Stimulated activated CD4-positive, alpha-beta T cell treated with anti-CD3 and anti-CD28 coated beads, Interleukin-4, amount 100 ng/mL, for 1 hour (primary cell): Measurements from ENCODE around the gene UACA.
"Not testable (repeated sequence)": the region's sequence is repeated elsewhere in the genome, so short reads cannot be mapped to it uniquely, and the experiment has no call there.

Experiments
- DNase-seq: peaks from one replicate; pipeline ENCODE4 v3.0.0-alpha.2; 2020

Gene UACA, protein sequence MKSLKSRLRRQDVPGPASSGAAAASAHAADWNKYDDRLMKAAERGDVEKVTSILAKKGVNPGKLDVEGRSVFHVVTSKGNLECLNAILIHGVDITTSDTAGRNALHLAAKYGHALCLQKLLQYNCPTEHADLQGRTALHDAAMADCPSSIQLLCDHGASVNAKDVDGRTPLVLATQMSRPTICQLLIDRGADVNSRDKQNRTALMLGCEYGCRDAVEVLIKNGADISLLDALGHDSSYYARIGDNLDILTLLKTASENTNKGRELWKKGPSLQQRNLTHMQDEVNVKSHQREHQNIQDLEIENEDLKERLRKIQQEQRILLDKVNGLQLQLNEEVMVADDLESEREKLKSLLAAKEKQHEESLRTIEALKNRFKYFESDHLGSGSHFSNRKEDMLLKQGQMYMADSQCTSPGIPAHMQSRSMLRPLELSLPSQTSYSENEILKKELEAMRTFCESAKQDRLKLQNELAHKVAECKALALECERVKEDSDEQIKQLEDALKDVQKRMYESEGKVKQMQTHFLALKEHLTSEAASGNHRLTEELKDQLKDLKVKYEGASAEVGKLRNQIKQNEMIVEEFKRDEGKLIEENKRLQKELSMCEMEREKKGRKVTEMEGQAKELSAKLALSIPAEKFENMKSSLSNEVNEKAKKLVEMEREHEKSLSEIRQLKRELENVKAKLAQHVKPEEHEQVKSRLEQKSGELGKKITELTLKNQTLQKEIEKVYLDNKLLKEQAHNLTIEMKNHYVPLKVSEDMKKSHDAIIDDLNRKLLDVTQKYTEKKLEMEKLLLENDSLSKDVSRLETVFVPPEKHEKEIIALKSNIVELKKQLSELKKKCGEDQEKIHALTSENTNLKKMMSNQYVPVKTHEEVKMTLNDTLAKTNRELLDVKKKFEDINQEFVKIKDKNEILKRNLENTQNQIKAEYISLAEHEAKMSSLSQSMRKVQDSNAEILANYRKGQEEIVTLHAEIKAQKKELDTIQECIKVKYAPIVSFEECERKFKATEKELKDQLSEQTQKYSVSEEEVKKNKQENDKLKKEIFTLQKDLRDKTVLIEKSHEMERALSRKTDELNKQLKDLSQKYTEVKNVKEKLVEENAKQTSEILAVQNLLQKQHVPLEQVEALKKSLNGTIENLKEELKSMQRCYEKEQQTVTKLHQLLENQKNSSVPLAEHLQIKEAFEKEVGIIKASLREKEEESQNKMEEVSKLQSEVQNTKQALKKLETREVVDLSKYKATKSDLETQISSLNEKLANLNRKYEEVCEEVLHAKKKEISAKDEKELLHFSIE (N-terminal part only)

DNA sequence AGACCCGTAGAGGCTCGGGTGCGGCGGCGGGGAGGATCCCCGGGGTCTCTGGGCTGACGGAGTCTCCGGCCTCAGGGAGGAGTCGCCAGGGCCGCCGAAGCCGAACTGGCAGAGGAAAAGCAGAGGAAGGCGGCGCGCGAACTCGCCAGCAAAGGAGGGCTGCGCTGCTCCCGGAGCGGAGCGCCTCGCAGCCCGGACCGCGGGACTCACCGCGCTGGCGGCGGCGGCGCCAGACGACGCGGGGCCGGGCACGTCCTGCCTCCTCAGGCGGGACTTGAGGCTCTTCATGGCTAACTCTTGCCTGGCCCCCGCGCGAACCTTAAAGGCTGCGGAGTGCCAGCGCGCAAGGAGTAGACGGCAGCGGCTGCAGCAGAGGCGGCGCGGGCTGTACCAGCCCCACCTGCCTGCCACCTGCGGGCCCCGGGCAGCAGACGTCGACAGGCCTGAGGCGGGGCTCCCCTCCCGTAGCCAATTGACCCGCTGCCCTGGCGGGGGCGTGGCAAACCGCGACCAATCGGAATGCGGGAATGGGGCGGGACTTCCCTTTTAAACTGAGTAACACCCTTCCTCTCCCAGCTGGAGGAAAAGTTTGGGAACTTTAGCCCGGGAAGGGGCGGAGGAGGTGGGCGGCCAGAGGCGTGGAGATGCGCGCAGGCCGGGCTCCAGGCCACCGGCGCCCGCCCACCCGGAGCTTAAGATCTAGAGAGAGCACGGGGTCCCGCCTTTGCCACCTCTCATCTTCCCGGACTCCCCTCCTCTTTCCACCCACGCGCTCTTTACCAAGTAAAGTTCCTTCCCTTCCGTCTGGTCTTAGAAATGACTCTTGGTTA, at the start of gene UACA:
Gene UACA (minus strand): TSS at position 439 of the 830 bp plus-strand sequence. CDS start 151 bp downstream, at position 288.
- peak; percentile 76 for DNase-seq

DNA sequence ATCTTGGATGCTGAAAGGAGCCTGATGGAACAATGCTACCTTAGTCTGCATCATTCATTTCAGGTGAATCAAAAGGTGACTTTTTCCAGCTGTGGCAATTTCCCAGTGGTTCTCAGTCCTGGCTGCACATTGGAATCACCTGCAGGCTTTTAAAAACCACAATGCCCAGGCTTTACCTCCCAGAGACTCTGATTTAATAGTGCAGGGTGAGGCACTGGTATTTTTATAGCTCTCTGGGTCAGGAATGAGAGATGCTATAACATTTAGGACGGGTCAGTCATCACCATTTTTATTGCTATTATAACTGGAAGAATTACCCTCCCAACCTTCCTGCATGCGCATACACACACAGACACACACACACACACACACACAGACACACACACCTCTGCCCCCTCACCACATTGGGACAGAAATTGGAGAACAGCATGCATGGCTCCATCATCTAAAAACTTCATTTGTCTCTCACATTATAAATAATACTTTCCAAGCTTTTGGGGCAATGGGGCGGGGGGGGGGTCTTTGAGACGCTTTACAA, 49.5 kb upstream of the UACA start:
- no peak for DNase-seq

DNA sequence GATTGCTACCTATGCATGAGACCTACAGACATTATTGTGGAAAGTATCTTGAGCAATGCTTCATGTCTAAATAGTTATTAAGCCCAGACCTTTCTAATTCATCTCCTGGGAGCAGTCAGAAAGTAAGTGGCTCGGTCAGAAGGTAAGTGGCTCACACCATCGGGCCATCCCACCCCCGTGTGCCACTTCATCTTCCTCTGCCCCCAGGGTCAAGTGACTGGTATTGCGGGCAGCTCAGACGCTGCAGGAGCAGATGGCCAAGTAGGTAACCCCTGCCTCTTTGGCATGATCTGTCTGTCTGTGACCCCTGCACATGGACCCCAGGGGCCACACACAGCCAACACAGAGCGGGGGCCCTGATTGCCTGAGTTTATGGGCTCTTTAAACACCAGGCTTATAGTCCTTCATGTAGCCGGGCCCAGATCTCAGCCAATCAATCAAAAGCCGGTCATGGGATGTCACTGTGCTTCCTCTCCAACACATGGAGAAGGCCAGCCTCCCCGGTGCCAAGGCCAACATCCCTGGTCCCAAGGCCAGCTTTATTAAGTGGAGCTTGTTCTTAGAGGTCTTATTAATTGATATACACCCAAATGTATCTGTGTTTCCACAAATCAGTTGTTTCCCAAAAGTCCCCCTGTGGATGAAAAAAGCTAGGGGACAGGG, 47.7 kb upstream of the UACA start:
- DNase-seq: no peak

DNA sequence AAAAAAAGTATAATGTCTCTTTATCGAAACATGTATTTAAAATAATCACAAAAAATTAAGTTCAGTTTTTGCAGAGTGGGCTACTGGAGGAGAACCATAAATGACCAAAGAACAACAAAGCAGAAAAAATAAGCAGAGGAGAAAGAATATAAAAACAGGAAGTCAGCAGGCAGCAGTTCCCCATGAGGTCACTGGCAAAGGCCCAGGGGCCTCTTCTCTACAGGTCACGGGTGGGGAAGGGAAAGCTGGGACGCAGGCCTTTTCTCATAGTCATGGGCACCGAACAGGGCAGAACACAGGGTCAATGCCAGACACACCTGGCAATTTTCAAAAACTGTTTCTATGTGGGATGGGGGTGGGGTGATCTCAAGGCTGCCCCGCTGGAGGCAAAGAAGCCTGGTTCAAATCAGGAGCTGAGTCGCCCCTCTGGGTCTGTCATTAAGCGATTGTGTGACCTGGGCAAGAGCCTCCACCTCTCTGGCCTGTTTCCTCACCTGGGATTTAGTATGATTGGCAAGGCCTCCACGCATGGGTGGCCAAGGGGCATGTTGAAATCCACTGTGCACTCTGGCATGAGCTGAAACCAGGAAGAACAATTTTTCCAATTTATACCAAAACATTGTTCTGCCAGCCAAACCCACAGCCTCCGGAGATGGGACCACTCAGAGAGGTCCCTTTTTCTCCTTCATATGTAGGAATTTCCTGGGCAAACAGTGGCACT, 43.8 kb upstream of the UACA start:
- DNase-seq: no peak

DNA sequence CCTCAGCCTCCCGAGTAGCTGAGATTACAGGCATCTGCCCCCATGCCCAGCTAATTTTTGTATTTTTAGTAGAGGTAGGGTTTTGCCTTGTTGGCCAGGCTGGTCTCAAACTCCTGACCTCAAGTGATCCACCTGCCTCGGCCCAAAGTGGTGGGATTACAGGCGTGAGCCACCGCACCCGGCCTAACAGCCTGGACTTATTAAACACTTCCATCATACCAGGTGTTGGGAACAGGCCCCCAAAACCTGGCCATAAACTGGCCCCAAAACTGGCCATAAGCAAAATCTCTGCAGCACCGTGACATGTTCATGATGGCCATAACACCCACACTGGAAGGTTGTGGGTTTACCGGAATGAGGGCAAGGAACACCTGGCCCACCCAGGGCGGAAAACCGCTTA, 41.0 kb upstream of the UACA start:
- not testable (repeated sequence) for DNase-seq

DNA sequence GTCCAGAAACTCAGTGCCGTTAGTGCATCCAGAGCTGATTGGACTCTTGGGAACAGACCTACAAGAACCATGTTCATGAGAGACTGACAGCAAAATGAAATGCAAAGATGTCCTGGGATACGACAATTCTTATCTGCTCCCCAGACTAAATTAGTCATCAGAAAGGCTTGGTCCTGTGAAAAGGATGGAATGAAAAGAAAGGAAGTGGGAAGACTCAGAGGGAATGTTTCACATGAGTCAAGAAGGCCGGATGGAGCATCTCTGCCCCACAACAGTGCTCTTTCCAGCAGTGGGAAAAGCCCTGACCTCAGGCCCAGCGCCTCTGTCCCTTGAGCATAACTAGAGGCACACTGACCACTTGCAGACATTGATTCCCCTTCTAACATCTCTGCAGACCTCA, 39.3 kb upstream of the UACA start:
- DNase-seq: no peak

DNA sequence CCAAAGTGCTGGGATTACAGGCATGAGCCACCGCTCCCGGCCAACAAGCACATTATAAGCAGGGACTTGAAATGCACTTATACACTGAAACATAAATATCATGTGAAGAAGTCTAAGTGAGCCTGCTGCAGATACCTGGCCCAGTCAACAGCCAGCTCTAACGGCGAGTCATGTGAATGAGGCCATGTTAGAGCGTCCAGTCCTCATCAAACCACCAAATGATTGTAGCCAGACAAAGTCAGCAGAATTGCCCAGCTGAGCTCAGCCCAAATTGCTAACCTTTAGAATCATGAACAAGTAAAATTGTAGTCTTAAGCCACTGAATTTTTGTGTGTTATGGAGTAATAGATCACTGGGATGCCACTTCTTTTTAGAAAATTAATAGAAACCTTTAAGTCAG, 37.8 kb upstream of the UACA start:
- no peak for DNase-seq

DNA sequence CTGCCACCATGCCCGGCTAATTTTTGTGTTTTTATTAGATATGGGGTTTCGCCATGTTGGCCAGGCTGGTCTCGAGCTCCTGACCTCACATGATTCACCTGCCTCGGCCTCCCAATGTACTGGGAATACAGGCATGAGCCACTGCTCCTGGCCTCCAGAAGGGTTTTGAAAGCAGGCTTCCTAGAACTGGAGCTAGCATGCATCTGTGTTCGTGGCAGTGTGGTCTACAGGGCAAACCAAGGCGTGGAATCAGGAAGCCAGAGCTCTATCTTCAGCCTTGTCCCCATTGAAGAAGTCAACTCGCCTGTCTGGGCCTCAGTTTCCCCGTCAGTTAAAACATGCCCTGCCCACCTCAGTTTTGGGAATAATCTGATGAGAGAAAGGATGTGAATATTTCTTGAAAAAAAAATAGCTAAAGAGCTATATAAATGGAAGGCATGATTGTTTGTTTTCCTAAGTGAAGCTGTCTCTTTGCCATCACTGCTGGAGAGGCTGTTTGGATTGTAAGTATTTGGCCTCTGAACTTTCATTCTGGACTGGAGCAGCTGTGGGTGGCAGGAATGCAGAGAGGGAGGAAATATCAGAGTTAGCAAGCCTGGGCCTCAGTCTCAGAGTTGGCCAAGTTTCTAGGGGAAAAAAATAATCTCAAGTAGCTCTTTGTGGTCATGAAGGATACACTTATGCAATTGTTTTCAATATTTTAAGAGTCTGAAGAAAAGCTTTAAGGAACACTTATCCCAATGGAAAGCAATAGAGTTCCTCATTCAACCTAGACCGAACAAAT, 36.5 kb upstream of the UACA start:
- DNase-seq: no peak

DNA sequence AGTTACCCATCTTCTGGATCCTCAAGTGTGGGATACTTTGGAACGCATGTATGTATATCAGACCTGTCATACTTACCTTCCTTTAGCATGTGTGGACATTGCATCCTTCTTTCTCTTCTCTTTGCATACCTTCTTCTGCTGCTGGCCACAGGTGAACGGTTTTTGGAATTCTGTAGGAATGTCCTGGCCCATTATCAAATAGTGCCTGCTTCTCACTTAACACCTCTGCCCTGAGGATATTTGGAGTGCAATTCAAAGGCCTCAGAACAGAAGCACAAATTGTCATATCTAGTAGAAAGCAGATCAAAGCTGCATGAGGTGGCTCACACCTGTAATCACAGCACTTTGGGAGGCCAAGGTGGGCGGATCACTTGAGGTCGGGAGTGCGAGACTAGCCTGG, 34.1 kb upstream of the UACA start:
- DNase-seq: no peak

DNA sequence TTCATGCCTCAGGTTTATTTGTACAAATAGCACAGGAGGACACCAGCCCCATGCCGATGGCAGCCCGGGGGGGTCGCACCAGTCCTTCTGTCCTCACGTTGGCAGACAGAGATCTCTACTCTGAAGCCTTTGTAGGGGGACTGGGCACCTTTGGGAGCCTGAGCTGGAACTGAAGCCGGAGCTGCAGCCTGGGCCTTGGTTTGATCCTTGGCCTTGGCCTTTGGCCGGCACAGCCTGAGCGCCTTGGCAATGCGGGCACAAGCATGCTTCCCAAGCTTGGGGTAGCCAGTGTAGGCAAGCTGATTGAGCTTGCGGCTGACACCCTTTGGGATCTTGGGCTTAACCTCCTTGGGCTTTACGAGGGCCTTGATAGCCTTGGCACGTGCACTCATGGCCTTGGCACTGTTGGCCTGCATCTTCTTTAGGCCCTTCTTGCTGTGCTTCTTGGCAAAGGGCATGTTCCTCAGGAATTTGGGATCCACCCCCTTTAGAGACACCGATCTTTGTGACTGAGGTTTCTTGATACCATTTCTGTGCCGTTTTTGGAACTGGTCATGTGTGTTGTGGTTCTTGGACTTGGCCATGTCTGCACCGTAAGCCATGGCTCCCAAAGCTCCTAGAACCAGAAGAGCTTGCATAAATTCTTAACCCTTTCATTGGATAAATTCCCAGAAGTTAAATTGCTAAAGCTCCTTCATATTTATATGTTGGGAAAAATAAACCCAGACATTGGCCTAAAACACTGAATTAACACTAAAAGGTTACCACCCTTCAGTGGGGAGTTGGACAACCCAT, 33.4 kb upstream of the UACA start:
- DNase-seq: no peak

DNA sequence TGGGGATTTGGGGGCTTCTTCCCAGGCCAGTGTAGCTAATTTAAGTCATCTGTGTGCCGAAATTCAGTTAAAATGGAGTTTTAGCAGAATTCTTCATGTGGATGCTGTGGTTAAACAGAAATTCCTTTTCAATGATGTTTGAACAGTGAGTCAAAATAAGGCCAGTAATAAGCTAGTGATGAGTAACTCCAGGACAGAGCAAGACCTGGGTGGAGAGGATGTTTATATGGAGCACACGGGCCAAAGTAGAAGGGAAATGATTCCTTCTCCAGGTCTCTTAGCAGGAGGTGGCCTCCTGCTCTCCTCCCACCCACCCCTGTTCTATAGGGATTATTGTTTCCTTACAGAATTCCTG, 31.9 kb upstream of the UACA start:
- DNase-seq: no peak

DNA sequence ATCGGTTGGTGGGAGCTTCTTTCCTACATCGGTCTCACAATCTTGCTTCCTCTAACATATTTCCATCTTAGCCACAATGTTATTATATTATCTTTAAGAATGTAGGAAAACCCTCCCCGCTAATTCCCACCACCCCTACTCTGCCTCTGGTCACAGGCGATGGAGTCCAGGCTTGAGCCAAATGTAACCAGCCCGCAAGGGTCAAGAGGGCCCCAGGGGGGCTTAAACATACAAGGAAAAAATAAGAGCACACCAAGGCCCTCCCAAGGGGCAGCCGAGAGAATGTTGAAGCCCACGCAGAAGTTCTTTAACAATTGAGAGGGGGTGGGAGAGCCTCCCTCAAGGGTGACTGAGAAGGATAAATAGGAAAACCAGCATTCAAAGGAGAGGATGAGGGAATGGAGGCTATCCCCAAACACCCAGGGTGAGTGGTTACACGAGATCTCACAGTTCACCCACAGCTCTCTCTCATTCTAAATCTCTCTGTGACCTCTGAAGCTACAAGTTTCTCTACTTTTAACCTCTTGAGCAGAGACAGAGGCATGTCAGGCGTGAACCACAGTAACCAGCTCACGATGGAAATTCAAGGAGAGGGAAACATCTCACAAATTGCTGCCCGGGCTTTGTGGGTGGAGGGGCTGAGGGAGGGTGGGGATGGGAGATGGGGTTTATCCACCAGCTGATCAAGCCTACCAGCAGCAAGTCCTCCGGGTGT, 31.4 kb upstream of the UACA start:
- no peak for DNase-seq

DNA sequence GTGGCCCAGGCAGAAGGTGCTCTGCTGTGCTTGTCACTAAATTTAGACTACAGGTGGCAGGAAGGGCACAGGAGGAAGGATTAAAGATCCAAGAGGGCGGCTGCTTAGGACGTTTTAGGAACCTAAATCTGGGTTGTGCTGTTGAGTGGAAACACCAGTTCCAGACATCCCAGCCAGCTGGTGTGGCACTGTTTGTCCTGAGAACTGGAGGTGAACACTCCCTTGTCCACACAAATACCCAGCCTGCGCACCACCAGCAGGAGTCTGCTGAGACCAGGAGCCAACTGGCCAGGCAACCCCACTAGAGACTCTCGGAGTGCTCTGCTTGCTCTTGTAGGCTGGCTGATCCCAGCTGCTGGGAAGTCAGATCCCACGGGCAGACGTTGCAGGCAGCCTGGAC, 30.3 kb upstream of the UACA start:
- no peak for DNase-seq

DNA sequence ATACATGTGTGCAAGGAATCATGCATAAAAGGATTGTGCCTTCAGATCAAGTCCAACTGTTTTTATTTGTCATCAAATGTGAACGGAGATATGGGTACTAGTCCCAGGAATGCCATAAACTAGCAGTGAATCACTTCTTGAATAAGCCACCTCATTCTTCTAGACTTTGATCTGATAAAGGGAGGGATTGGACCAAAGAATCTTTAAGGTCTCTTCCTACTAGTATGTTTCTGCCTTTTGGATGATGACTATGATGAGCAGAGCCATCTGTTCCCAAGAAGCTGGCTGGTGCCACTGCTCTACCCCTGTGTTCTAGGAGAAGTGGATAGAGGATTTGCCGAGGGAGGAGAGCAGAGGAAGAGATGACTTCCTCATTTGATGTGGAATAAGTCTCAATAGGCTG, 28.8 kb upstream of the UACA start:
- no peak for DNase-seq

DNA sequence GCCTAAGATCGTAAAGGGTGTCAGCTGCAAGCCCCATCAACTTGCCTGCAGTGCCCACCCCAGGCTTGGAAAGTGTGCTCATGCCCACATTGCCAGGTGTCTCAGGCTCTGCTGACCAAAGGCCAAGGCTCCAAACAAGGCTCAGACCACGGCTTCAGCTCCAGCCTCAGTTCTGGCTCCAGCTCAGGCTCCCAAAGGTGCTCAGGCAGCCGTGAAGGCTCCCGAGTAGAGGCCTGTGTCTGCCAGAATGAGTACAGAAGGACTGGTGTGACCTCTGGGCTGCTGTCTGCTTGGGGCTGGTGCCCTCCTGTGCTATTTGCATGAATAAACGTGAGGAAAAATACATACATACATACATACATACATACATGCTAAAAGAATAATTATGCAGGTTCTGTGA, 27.9 kb upstream of the UACA start:
- DNase-seq: no peak

DNA sequence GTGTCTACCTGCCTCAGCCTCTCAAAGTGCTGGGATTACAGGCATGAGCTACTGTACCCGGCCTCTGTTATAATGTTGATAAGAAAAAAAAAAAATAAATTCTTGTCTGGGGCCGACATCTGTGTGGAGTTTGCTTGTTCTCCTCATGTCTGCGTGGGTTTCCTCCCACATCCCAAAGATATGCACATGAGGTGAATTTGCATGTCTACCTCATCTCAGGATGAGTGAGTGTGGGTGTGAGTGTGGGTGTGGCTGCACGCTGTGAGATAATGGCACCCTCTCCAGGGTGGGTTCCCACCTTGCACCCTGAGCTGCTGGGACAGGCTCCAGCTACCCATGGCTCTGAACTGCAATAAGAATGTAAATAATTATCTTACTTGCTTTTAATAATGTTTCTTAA, 25.9 kb upstream of the UACA start:
- DNase-seq: no peak

DNA sequence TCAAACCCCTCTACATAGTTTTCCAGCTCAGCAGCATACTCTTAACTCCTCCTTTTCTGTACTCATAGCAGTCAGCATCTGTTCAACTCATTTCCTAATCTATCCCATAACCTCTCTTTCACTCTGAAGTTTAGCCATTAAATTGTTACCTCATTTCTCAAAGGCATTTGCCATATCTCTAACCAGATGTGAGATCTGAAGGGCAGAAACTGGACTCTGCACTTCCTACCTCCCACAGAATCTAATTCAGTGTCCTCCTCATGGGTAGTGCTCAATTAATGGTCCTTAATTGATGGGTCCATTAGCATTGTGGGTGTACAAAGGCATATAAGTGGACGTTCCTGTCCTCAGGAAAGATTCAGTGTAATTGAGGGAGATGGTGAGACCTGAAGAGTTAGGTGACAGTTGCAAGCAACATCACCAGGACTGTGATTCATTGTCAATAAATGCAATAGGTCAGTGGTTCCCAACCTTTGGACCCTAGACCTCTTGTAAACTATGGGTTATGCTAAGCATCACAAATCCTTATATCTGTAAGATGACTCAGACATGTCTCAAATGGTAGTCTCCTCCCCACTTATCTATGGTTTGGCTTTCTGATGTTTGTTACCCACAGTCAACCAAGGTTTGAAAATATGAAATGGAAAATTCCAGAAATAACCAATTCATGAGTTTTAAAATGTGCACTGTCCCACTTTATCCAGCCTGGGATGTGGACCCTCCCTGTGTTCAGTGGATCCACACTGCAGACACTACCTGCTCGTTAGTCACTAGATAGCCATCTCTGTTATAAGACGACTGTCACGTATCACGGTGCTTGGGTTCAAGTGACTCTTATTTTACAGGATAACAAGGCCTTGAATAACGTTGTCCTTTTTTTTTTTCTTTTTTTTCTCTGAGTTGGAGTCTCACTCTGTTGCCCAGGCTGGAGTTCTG, 25.0 kb upstream of the UACA start:
- no peak for DNase-seq
